A549 (cell line): Measurements from ENCODE around the gene MTCL1. TPM values are rescaled to one million over a fixed set of nuclear protein-coding genes. Genes with fewer than 3 reads are reported as not detected.

Source experiments
- ATAC-seq, 2 experiments: fragments of 200-7000 bp in 1 of 2; fragments of >200 bp in 1 of 2; cut with Nextera tagmentation in 1 of 2; cut with Tn5 transposase in 1 of 2; 3 replicates each; pipeline versions ENCODE4 v1.8.0 to v1.9.1; 2018 to 2020; ENCODE audit warnings: mild to moderate bottlenecking in 1 of 2, moderate library complexity in 1 of 2
- CTCF ChIA-PET: fragments of 300-600 bp; sonication (Branson Sonifier 250); formaldehyde crosslinking; extraction: SDS; loops from one replicate; lab custom pipeline; 2021; ENCODE audit warnings: antibody characterized with exemption, inconsistent platforms; lab: Yijun Ruan, JAX
- POLR2A ChIA-PET: fragments of 350-600 bp; formaldehyde crosslinking; extraction: SDS; loops from one replicate; lab custom pipeline; 2021; ENCODE audit warnings: antibody characterized with exemption, inconsistent platforms; lab: Yijun Ruan, JAX
- DNase-seq, 2 experiments: peaks; one replicate each; pipeline versions ENCODE4 v3.0.0 to v3.0.0-alpha.2; 2011 to 2016; ENCODE audit warnings: low read depth in 1 of 2, low spot score in 1 of 2
- FAIRE-seq: peaks from 2 replicates; lab custom pipeline; 2011; peaks lifted over from hg19 to GRCh38; lab: Jason Lieb, UNC
- H3K27ac ChIP-seq, 2 experiments: fragments of >200 bp; sonication (Bioruptor Twin); formaldehyde crosslinking; 3 replicates each; pipeline ENCODE4 v1.5.1; 2016 to 2017
- H3K4me1 ChIP-seq: fragments of >200 bp; sonication (Bioruptor Twin); formaldehyde crosslinking; 3 replicates; pipeline ENCODE4 v1.6.1; 2016
- H3K4me2 ChIP-seq: fragments of >200 bp; sonication (Bioruptor Twin); formaldehyde crosslinking; 3 replicates; pipeline ENCODE4 v1.6.1; 2016
- H3K4me3 ChIP-seq: fragments of >200 bp; sonication (Bioruptor Twin); formaldehyde crosslinking; 3 replicates; pipeline ENCODE4 v1.5.1; 2016
- H3K9me3 ChIP-seq: fragments of >200 bp; sonication (Bioruptor Twin); formaldehyde crosslinking; 3 replicates; pipeline ENCODE4 v1.6.1; 2016
- CBX2 ChIP-seq: fragments of 200-600 bp; sonication (generic); IDR thresholded peaks from 2 replicates; pipeline ENCODE4 v1.6.1; 2016; ENCODE audit warnings: low read depth, mild to moderate bottlenecking, borderline replicate concordance
- CBX8 ChIP-seq: fragments of 200-600 bp; sonication (generic); IDR thresholded peaks from 2 replicates; pipeline ENCODE4 v1.6.1; 2016
- CEBPB ChIP-seq, 2 experiments: fragments of >200 bp in 1 of 2; sonication (Bioruptor Twin) in 1 of 2; formaldehyde crosslinking in 1 of 2; IDR thresholded peaks; 2 replicates each; pipeline ENCODE4 v1.6.1; 2012 to 2016
- EHF ChIP-seq: fragments of 250-450 bp; sonication (Bioruptor Pico); IDR thresholded peaks from 2 replicates; pipeline ENCODE4 v1.5.0; 2020; ENCODE audit warnings: mild to moderate bottlenecking
- EHMT2 ChIP-seq: fragments of 200-600 bp; sonication (generic); IDR thresholded peaks from 2 replicates; pipeline ENCODE4 v1.6.1; 2016; ENCODE audit warnings: antibody characterized with exemption, low read depth, mild to moderate bottlenecking, moderate library complexity
- ESRRA ChIP-seq: fragments of 150-350 bp; IDR thresholded peaks from 2 replicates; pipeline ENCODE4 v1.6.1; 2014; ENCODE audit warnings: mild to moderate bottlenecking, low read length, borderline replicate concordance
- FOSB ChIP-seq: fragments of 250-450 bp; sonication (Bioruptor Pico); IDR thresholded peaks from 2 replicates; pipeline ENCODE4 v1.5.0; 2020; ENCODE audit warnings: mild to moderate bottlenecking, moderate library complexity
- FOSL2 ChIP-seq, 2 experiments: fragments of 450-650 bp in 1 of 2; fragments of >200 bp in 1 of 2; sonication (Bioruptor Twin) in 1 of 2; formaldehyde crosslinking; IDR thresholded peaks; 2 replicates each; pipeline versions ENCODE4 v1.5.0 to v1.6.1; 2016 to 2020; ENCODE audit warnings: mild to moderate bottlenecking in 1 of 2, moderate library complexity in 1 of 2
- FOXS1 ChIP-seq: fragments of 250-450 bp; sonication (Bioruptor Pico); IDR thresholded peaks from 2 replicates; pipeline ENCODE4 v1.5.0; 2020; ENCODE audit warnings: mild to moderate bottlenecking, moderate library complexity
- GATA3 ChIP-seq: IDR thresholded peaks from 2 replicates; pipeline ENCODE4 v1.6.1; 2012; ENCODE audit warnings: borderline replicate concordance
- HDAC2 ChIP-seq: fragments of 200-600 bp; sonication (generic); IDR thresholded peaks from 2 replicates; pipeline ENCODE4 v1.6.1; 2016
- HOXB13 ChIP-seq: fragments of 250-450 bp; sonication (Bioruptor Pico); IDR thresholded peaks from 2 replicates; pipeline ENCODE4 v1.5.0; 2020; ENCODE audit warnings: low read depth, mild to moderate bottlenecking, moderate library complexity
- HOXB5 ChIP-seq: fragments of 250-450 bp; sonication (Bioruptor Pico); IDR thresholded peaks from 2 replicates; pipeline ENCODE4 v1.5.0; 2020; ENCODE audit warnings: mild to moderate bottlenecking, moderate library complexity
- JUNB ChIP-seq: fragments of >200 bp; sonication (Bioruptor Twin); formaldehyde crosslinking; IDR thresholded peaks from 2 replicates; pipeline ENCODE4 v1.6.1; 2016
- KDM5A ChIP-seq: fragments of 200-600 bp; sonication (generic); IDR thresholded peaks from 2 replicates; pipeline ENCODE4 v1.6.1; 2016; ENCODE audit warnings: antibody characterized with exemption, mild to moderate bottlenecking
- MAZ ChIP-seq: fragments of 150-350 bp; IDR thresholded peaks from 2 replicates; pipeline ENCODE4 v1.6.1; 2014; ENCODE audit warnings: antibody characterized with exemption, low read depth, low read length, borderline replicate concordance
- MYC ChIP-seq: IDR thresholded peaks from 2 replicates; pipeline ENCODE4 v1.6.1; 2012; ENCODE audit warnings: mild to moderate bottlenecking, inconsistent platforms, low read length, improper control_type of control experiment, borderline replicate concordance
- NPAS2 ChIP-seq: fragments of 250-450 bp; sonication (Bioruptor Pico); IDR thresholded peaks from 2 replicates; pipeline ENCODE4 v1.8.0; 2022; ENCODE audit warnings: mild to moderate bottlenecking, moderate library complexity, borderline replicate concordance
- POLR2A ChIP-seq: IDR thresholded peaks from 2 replicates; pipeline ENCODE4 v1.6.1; 2012; ENCODE audit warnings: mild to moderate bottlenecking, low read length
- POLR2AphosphoS2 ChIP-seq: conservative IDR thresholded peaks from 2 replicates; pipeline ENCODE4 v1.6.1; 2012; ENCODE audit warnings: low read length, improper control_type of control experiment, inconsistent platforms
- RCOR1 ChIP-seq: fragments of 150-350 bp; IDR thresholded peaks from 2 replicates; pipeline ENCODE4 v1.6.1; 2014; ENCODE audit warnings: antibody characterized with exemption, low read length, low read depth
- RFX5 ChIP-seq: fragments of 450-650 bp; IDR thresholded peaks from 2 replicates; pipeline ENCODE4 v1.7.1; 2014; ENCODE audit warnings: antibody characterized with exemption, mild to moderate bottlenecking, moderate library complexity
- RNF2 ChIP-seq: fragments of 200-600 bp; sonication (generic); IDR thresholded peaks from 2 replicates; pipeline ENCODE4 v1.6.1; 2016; ENCODE audit warnings: low read depth, mild to moderate bottlenecking, antibody characterized with exemption, moderate library complexity, borderline replicate concordance
- TP53 ChIP-seq: fragments of 250-450 bp; sonication (Bioruptor Pico); IDR thresholded peaks from 2 replicates; pipeline ENCODE4 v1.5.0; 2021; ENCODE audit warnings: mild to moderate bottlenecking, moderate library complexity
- ZC3H11A ChIP-seq: fragments of 450-650 bp; IDR thresholded peaks from 2 replicates; pipeline ENCODE4 v1.6.1; 2014; ENCODE audit warnings: antibody characterized with exemption, mild to moderate bottlenecking
- ZNF302 ChIP-seq: fragments of 250-450 bp; sonication (Bioruptor Pico); IDR thresholded peaks from 2 replicates; pipeline ENCODE4 v1.9.0; 2021; ENCODE audit warnings: inconsistent platforms, mild to moderate bottlenecking, moderate library complexity
- ZSCAN20 ChIP-seq: fragments of 250-450 bp; sonication (Bioruptor Pico); IDR thresholded peaks from 2 replicates; pipeline ENCODE4 v1.8.0; 2022; ENCODE audit warnings: mild to moderate bottlenecking, moderate library complexity
- WGBS: methylation state at CpG from one replicate; pipeline ENCODE4 v1.1.6; 2017; ENCODE audit errors: missing lambda C conversion rate; 5-methylcytosine and 5-hydroxymethylcytosine counted together
- polyA plus RNA-seq, 4 experiments: library from polyadenylated mRNA; depleted of rRNA in 3 of 4; stranded (reverse); fragments of >200 nt; fragmentation: RNase III in 1 of 4; extraction: RNeasy Plus Mini Kit Qiagen cat#74134 plus additional on column Dnase treatment in 1 of 4; gene quantifications; 2 replicates in 3 of 4; 3 replicates in 1 of 4; pipeline ENCODE4 v1.2.3, GENCODE V29; 2011 to 2017
- TF ChIP-seq, protein P1 (sequence below): fragments of 150-350 bp; IDR thresholded peaks from 2 replicates; pipeline ENCODE4 v1.6.1; 2014; ENCODE audit warnings: low read depth, mild to moderate bottlenecking, low read length
- TF ChIP-seq, protein P2 (sequence below): fragments of >200 bp; sonication (Bioruptor Twin); formaldehyde crosslinking; IDR thresholded peaks from 3 replicates; pipeline ENCODE4 v1.6.1; 2016
- TF ChIP-seq, protein P3 (sequence below): fragments of 250-450 bp; sonication (Bioruptor Pico); IDR thresholded peaks from 2 replicates; pipeline ENCODE4 v1.5.0; 2021; ENCODE audit warnings: mild to moderate bottlenecking, moderate library complexity, borderline replicate concordance
- TF ChIP-seq, protein P4 (sequence below): fragments of 250-450 bp; sonication (Bioruptor Pico); IDR thresholded peaks from 2 replicates; pipeline ENCODE4 v1.5.0; 2020; ENCODE audit warnings: low read depth, mild to moderate bottlenecking, moderate library complexity

The MTCL1 gene
- polyA plus RNA-seq, 2 of the 4 experiments (the other 2 are of a cell fraction): 44.4 to 49.6 TPM

DNA sequence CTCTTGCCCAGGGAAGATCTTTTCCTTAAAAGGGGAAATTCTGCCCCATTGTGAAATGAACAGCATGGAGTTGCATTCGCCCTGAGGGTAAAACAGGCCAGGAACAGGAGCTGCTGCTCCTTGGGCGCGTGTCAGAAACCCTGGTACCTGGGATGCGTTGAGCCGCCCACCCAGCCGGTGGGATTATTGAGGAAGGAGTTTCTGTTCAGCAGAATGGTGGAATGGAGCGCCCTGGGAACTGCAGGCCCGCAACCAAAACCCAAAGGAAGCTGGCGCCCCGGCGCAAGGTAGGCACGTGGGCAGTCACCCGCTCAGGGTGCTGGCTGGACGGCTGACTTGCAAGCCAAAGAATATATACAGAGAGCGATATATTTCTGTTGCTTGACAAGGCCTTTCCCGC, 73.5 kb downstream of the MTCL1 start:
- ATAC-seq: no peak
- WGBS: 95% methylated on average over 11 of the region's 16 CpGs
- no peak for DNase-seq
- CTCF ChIA-PET: interaction anchor here (0.9 kb wide), 1 partner anchor 26 kb away, joined by 3 read pairs; no protein-coding TSS in a partner anchor
- no peak overlapping the region for H3K4me2 ChIP-seq
- H3K9me3 ChIP-seq: no peaks in the 10 kb centered on the region
- H3K4me3 ChIP-seq: no peak overlapping the region
- no peak for TF ChIP-seq GATA3
- no peak for TF ChIP-seq RCOR1
- TF ChIP-seq KDM5A: no peak
- TF ChIP-seq HOXB13 (CRISPR knock-in tag): no peak
- no peak for TF ChIP-seq EHF (CRISPR knock-in tag)
- no peak for TF ChIP-seq ZC3H11A
- TF ChIP-seq RNF2: no peak
- no peak for TF ChIP-seq FOSB
- no peak for TF ChIP-seq CBX2
- no peak for TF ChIP-seq MYC
- no peak for TF ChIP-seq POLR2AphosphoS2
- TF ChIP-seq, protein P1, sequence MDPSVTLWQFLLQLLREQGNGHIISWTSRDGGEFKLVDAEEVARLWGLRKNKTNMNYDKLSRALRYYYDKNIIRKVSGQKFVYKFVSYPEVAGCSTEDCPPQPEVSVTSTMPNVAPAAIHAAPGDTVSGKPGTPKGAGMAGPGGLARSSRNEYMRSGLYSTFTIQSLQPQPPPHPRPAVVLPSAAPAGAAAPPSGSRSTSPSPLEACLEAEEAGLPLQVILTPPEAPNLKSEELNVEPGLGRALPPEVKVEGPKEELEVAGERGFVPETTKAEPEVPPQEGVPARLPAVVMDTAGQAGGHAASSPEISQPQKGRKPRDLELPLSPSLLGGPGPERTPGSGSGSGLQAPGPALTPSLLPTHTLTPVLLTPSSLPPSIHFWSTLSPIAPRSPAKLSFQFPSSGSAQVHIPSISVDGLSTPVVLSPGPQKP: no peak
- no peak for TF ChIP-seq ZSCAN20 (CRISPR knock-in tag)
- TF ChIP-seq HOXB5 (CRISPR knock-in tag): no peak
- TF ChIP-seq POLR2A: no peak
- TF ChIP-seq, protein P2, sequence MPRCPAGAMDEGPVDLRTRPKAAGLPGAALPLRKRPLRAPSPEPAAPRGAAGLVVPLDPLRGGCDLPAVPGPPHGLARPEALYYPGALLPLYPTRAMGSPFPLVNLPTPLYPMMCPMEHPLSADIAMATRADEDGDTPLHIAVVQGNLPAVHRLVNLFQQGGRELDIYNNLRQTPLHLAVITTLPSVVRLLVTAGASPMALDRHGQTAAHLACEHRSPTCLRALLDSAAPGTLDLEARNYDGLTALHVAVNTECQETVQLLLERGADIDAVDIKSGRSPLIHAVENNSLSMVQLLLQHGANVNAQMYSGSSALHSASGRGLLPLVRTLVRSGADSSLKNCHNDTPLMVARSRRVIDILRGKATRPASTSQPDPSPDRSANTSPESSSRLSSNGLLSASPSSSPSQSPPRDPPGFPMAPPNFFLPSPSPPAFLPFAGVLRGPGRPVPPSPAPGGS: no peak
- TF ChIP-seq EHMT2: no peak
- TF ChIP-seq MAZ: no peak
- no peak for TF ChIP-seq CEBPB (IDR thresholded peaks at IDR 0.05)
- no peak for TF ChIP-seq FOSL2 (IDR thresholded peaks at IDR 0.05)
- TF ChIP-seq FOSL2 (CRISPR knock-in tag; IDR thresholded peaks at IDR 0.05): no peak
- TF ChIP-seq, all 56 proteins: peak for 0
- Histone ChIP-seq H3K4me1 (peaks cover 32% of the 10 kb centered on the region; the same call in 2 of the 3 replicates), H3K27ac (peak overlapping the region in 1 of 2 experiments; percentile 52; a peak in 1 of 6 replicates)
- POLR2A ChIA-PET: no interaction called here
- FAIRE-seq: no peak

DNA sequence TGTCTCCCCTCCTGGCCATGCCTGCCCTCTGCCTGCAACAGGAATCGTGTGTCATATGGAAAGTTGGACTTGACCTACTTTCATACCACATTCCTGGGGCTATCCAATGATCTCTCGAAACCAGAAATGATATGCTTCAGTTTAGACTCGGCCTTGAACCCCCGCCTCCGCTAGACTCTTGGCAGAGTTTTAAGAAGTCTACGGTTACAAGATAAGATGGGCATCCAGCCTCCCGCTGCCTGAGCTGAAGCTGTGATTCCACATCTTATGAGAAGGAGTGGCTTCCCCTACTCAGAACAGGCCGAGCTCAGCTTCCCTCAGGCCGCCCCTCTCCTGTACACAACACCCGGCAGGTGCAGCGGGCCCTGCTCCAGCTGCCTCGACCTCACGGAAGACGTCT, 73.9 kb downstream of the MTCL1 start:
- POLR2A ChIA-PET: no interaction called here
- TF ChIP-seq, protein P3, sequence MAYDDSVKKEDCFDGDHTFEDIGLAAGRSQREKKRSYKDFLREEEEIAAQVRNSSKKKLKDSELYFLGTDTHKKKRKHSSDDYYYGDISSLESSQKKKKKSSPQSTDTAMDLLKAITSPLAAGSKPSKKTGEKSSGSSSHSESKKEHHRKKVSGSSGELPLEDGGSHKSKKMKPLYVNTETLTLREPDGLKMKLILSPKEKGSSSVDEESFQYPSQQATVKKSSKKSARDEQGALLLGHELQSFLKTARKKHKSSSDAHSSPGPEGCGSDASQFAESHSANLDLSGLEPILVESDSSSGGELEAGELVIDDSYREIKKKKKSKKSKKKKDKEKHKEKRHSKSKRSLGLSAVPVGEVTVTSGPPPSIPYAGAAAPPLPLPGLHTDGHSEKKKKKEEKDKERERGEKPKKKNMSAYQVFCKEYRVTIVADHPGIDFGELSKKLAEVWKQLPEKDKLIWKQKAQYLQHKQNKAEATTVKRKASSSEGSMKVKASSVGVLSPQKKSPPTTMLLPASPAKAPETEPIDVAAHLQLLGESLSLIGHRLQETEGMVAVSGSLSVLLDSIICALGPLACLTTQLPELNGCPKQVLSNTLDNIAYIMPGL (CRISPR knock-in tag): no peak
- TF ChIP-seq HDAC2 (no peak), EHMT2 (no peak), FOSB (no peak), EHF (CRISPR knock-in tag) (no peak), ESRRA (no peak), FOXS1 (CRISPR knock-in tag) (no peak), FOSL2 (IDR thresholded peaks at IDR 0.05) (no peak), FOSL2 (CRISPR knock-in tag; IDR thresholded peaks at IDR 0.05) (no peak), NPAS2 (no peak), CBX2 (no peak), JUNB (no peak), CBX8 (no peak), TP53 (CRISPR knock-in tag) (no peak), RFX5 (no peak), ZNF302 (no peak), CEBPB (IDR thresholded peaks at IDR 0.05) (no peak)
- TF ChIP-seq, protein P4, sequence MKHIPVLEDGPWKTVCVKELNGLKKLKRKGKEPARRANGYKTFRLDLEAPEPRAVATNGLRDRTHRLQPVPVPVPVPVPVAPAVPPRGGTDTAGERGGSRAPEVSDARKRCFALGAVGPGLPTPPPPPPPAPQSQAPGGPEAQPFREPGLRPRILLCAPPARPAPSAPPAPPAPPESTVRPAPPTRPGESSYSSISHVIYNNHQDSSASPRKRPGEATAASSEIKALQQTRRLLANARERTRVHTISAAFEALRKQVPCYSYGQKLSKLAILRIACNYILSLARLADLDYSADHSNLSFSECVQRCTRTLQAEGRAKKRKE: no peak
- TF ChIP-seq, protein P2: no peak

More for the DNA sequence above, 73.9 kb downstream of the MTCL1 start:
- peaks cover 27% of the 10 kb centered on the region; the same call in 2 of the 3 replicates for H3K4me1 ChIP-seq
- CTCF ChIA-PET: no interaction called here
- 91% methylated on average over 14 of the region's 14 CpGs for WGBS
- no peak overlapping the region; a peak in 1 of 6 replicates for H3K27ac ChIP-seq
- ATAC-seq (no peak; a peak in 1 of 6 replicates), FAIRE-seq (no peak), DNase-seq (no peak)
- H3K9me3 ChIP-seq: no peaks in the 10 kb centered on the region
- no peak overlapping the region for H3K4me2 ChIP-seq
- H3K4me3 ChIP-seq: no peak overlapping the region
